GM21515 (cell line): ENCODE data around the gene WDR88.

Source experiments
- ATAC-seq: cut with Tn5 transposase; IDR thresholded peaks from one replicate; pipeline ENCODE4 v1.9.1; 2021; ENCODE audit not compliant: unreplicated experiment

The WDR88 gene

GRCh38 chr19:33195645-33196347 is 63.9 kb downstream of the WDR88 start:
- no peak for ATAC-seq

GRCh38 chr19:33196446-33197193 is 64.7 kb downstream of the WDR88 start:
- ATAC-seq, result no peak

GRCh38 chr19:33197591-33198000 is 65.7 kb downstream of the WDR88 start:
- no peak for ATAC-seq

- no peak for ATAC-seq
These were observed 66.3 kb downstream of the WDR88 start for GRCh38 chr19:33198169-33198568.

GRCh38 chr19:33199441-33200265 is 67.7 kb downstream of the WDR88 start:
- ATAC-seq, result no peak

- ATAC-seq, result no peak
These were observed 69.6 kb downstream of the WDR88 start for GRCh38 chr19:33201473-33201872.

GRCh38 chr19:33201886-33202545 is 70.1 kb downstream of the WDR88 start:
- ATAC-seq, result no peak

- ATAC-seq, result no peak
These were observed 70.9 kb downstream of the WDR88 start for GRCh38 chr19:33202546-33203507.

- no peak for ATAC-seq
These were observed 71.6 kb downstream of the WDR88 start for GRCh38 chr19:33203529-33203928.

- ATAC-seq, result no peak
These were observed 72.4 kb downstream of the WDR88 start for GRCh38 chr19:33204136-33204973.

- ATAC-seq, result no peak
These were observed 73.2 kb downstream of the WDR88 start for GRCh38 chr19:33205110-33205509.

GRCh38 chr19:33205531-33206260 is 73.8 kb downstream of the WDR88 start:
- no peak for ATAC-seq

GRCh38 chr19:33206261-33207039 is 74.5 kb downstream of the WDR88 start:
- ATAC-seq, result no peak

- no peak for ATAC-seq
These were observed 75.2 kb downstream of the WDR88 start for GRCh38 chr19:33207040-33207620.

GRCh38 chr19:33207903-33208302 is 76.0 kb downstream of the WDR88 start:
- no peak for ATAC-seq

- no peak for ATAC-seq
These were observed 76.5 kb downstream of the WDR88 start for GRCh38 chr19:33208371-33208895.
